ENCODE measurements around the gene FTO. TPM values are rescaled to one million over a fixed set of nuclear protein-coding genes. Genes with fewer than 3 reads are reported as not detected.

FTO gene
- polyA plus RNA-seq, 2 of the 4 experiments (the other 2 are of a cell fraction), result 48.7 to 101 TPM

GRCh38 chr16:54075446-54075845, 371.5 kb downstream of the FTO start:
- ChIA-PET CTCF (interaction anchor here (0.8 to 1.3 kb wide), 2 partner anchors 12 to 33 kb away, joined by 3 read pairs; no protein-coding TSS in a partner anchor), POLR2A (no interaction called here)
- Histone ChIP-seq H3K4me2 (no peak overlapping the region), H3K4me3 (no peak overlapping the region), H3K4me1 (peaks cover 50% of the 10 kb centered on the region), H3K27ac (no peak overlapping the region; a peak in 1 of 6 replicates), H3K9me3 (no peaks in the 10 kb centered on the region)
- FAIRE-seq (no peak), DNase-seq (ENCODE audit: low read depth in 1 of 2, low spot score in 1 of 2) (no peak), ATAC-seq (no peak)
- no peak for TF ChIP-seq CHD4 (IDR thresholded peaks at IDR 0.05; ENCODE audit: borderline replicate concordance)
- 82% methylated on average over 4 of the region's 4 CpGs for WGBS (ENCODE audit: missing lambda C conversion rate)

DNA sequence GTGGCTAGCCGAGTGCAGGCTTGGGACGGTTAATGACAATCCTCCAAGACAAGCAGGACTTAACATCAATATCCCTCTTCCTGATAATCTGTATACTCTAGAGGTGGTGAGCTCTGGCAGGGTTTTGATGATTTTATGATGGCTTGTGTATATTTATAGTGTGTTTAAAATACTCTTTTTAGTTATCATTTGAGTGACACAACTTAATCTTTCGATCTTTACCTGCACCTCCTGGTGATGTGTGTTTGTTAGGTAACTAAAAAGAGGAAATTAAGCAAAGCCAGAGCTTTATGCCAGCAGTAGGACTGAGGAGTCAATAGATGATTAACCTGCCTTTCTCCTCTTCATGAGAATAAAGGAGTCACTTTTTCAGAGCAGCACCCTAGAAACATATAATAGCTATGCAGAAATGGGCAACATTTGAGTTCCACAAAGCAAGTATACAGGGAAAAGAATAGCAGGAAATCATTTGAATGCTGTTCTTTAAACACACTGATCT, 372.1 kb downstream of the FTO start:
- ChIA-PET CTCF (interaction anchor here (0.8 to 1.3 kb wide), 3 partner anchors 11 to 35 kb away, joined by 3 read pairs; no protein-coding TSS in a partner anchor), POLR2A (no interaction called here)
- ATAC-seq (no peak), DNase-seq (ENCODE audit: low read depth in 1 of 2, low spot score in 1 of 2) (no peak), FAIRE-seq (no peak)
- Histone ChIP-seq H3K4me2 (peak overlapping the region; percentile 60), H3K9me3 (no peaks in the 10 kb centered on the region), H3K4me3 (no peak overlapping the region), H3K27ac (peak overlapping the region; percentile 35 to 64; a peak in 5 of 6 replicates), H3K4me1 (peaks cover 54% of the 10 kb centered on the region)
- TF ChIP-seq PBX3 (IDR thresholded peaks at IDR 0.05) (no peak), HES2 (IDR thresholded peaks at IDR 0.05) (no peak), JUN (IDR thresholded peaks at IDR 0.05) (no peak), ZC3H11A (IDR thresholded peaks at IDR 0.05) (no peak), POLR2A (IDR thresholded peaks at IDR 0.05; ENCODE audit: low read length) (no peak), KDM5A (IDR thresholded peaks at IDR 0.05) (no peak), ZSCAN20 (CRISPR knock-in tag; IDR thresholded peaks at IDR 0.05) (no peak), SREBF2 (IDR thresholded peaks at IDR 0.05) (no peak)
- WGBS (ENCODE audit: missing lambda C conversion rate), result 49% methylated on average over 3 of the region's 3 CpGs

GRCh38 chr16:54077050-54077821, 373.3 kb downstream of the FTO start:
- DNase-seq (ENCODE audit: low read depth in 1 of 2, low spot score in 1 of 2) (peak; percentile 38 to 70), FAIRE-seq (no peak), ATAC-seq (peak; percentile 79 to 91)
- Histone ChIP-seq H3K4me3 (no peak overlapping the region), H3K4me2 (peak overlapping the region; percentile 60), H3K9me3 (no peaks in the 10 kb centered on the region), H3K27ac (peak overlapping the region; percentile 63 to 90), H3K4me1 (peaks cover 65% of the 10 kb centered on the region)
- 21% methylated on average over 9 of the region's 9 CpGs for WGBS (ENCODE audit: missing lambda C conversion rate)
- ChIA-PET CTCF (interaction anchor here (1.1 kb wide), 2 partner anchors 34 to 209 kb away, joined by 3 read pairs; no protein-coding TSS in a partner anchor), POLR2A (no interaction called here)
- TF ChIP-seq RFX5 (IDR thresholded peaks at IDR 0.05) (no peak), BHLHE40 (IDR thresholded peaks at IDR 0.05; ENCODE audit: low read depth, low read length) (no peak), CTCF (IDR thresholded peaks at IDR 0.05) (no peak), CEBPB (IDR thresholded peaks at IDR 0.05) (no peak), FOSL2 (IDR thresholded peaks at IDR 0.05) (0 out of 2 replicates have a peak, but pooled peaks have one; percentile 51), FOSL2 (CRISPR knock-in tag; IDR thresholded peaks at IDR 0.05) (peak; percentile 80), EHMT2 (IDR thresholded peaks at IDR 0.05; ENCODE audit: low read depth) (no peak), CBX8 (IDR thresholded peaks at IDR 0.05) (no peak), E2F6 (IDR thresholded peaks at IDR 0.05; ENCODE audit: borderline replicate concordance, low read depth) (no peak), POLR2AphosphoS2 (conservative IDR thresholded peaks at IDR 0.05; ENCODE audit: low read length) (no peak), JUN (IDR thresholded peaks at IDR 0.05) (0 out of 5 replicates have a peak, but pooled peaks of 1 of the 2 experiments have one; percentile 40), EHF (CRISPR knock-in tag; IDR thresholded peaks at IDR 0.05) (no peak), JUNB (IDR thresholded peaks at IDR 0.05) (peak; percentile 51; the same call in 1 of the 2 replicates), CHD2 (IDR thresholded peaks at IDR 0.05; ENCODE audit: low read length, partially characterized antibody) (peak; percentile 15), MAZ (IDR thresholded peaks at IDR 0.05; ENCODE audit: borderline replicate concordance, low read depth, low read length) (no peak), ZNF302 (CRISPR knock-in tag; IDR thresholded peaks at IDR 0.05) (no peak), ZC3H11A (IDR thresholded peaks at IDR 0.05) (no peak), HES2 (IDR thresholded peaks at IDR 0.05) (no peak), MAFK (IDR thresholded peaks at IDR 0.05; ENCODE audit: partially characterized antibody) (no peak), HDAC2 (IDR thresholded peaks at IDR 0.05) (no peak), TFCP2L1 (CRISPR knock-in tag; IDR thresholded peaks at IDR 0.05) (no peak), RAD21 (conservative IDR thresholded peaks at IDR 0.05 in 1 of 2, IDR thresholded peaks at IDR 0.05 in 1 of 2) (peak in 1 of 2 experiments; percentile 11; a peak in 2 of 5 replicates), PHF8 (IDR thresholded peaks at IDR 0.05; ENCODE audit: borderline replicate concordance, low read depth) (no peak), NPAS2 (CRISPR knock-in tag; IDR thresholded peaks at IDR 0.05; ENCODE audit: borderline replicate concordance) (no peak)

All from A549 (cell line).